GM18520 (cell line): ENCODE data around the gene PDZD2.

ENCODE experiments used
- ATAC-seq: cut with Tn5 transposase; IDR thresholded peaks from one replicate; pipeline ENCODE4 v1.9.1; 2021; ENCODE audit not compliant: unreplicated experiment

Gene PDZD2

GRCh38 chr5:31860726-31861433, 221.9 kb downstream of the PDZD2 start:
- no peak for ATAC-seq

- no peak for ATAC-seq
Observed at GRCh38 chr5:31861601-31862000, 222.7 kb downstream of the PDZD2 start.

- no peak for ATAC-seq
Observed at GRCh38 chr5:31863991-31864411, 225.1 kb downstream of the PDZD2 start.

- no peak for ATAC-seq
Observed at GRCh38 chr5:31866166-31866565, 227.2 kb downstream of the PDZD2 start.

GRCh38 chr5:31867219-31867618, 228.3 kb downstream of the PDZD2 start:
- ATAC-seq = no peak

GRCh38 chr5:31880449-31880848, 241.5 kb downstream of the PDZD2 start:
- no peak for ATAC-seq

- no peak for ATAC-seq
Observed at GRCh38 chr5:31884896-31885295, 246.0 kb downstream of the PDZD2 start.

- ATAC-seq = no peak
Observed at GRCh38 chr5:31886206-31886605, 247.3 kb downstream of the PDZD2 start.

- no peak for ATAC-seq
Observed at GRCh38 chr5:31887556-31887955, 248.6 kb downstream of the PDZD2 start.

- no peak for ATAC-seq
Observed at GRCh38 chr5:31888564-31888963, 249.6 kb downstream of the PDZD2 start.

GRCh38 chr5:31889001-31889561, 250.2 kb downstream of the PDZD2 start:
- ATAC-seq = no peak

- ATAC-seq = no peak
Observed at GRCh38 chr5:31890046-31890445, 251.1 kb downstream of the PDZD2 start.

- ATAC-seq = no peak
Observed at GRCh38 chr5:31894141-31894540, 255.2 kb downstream of the PDZD2 start.

GRCh38 chr5:31895199-31895820, 256.4 kb downstream of the PDZD2 start:
- ATAC-seq = no peak

GRCh38 chr5:31898036-31898632, 259.2 kb downstream of the PDZD2 start:
- no peak for ATAC-seq

- no peak for ATAC-seq
Observed at GRCh38 chr5:31900296-31900865, 261.4 kb downstream of the PDZD2 start.

- no peak for ATAC-seq
Observed at GRCh38 chr5:31901807-31902530, 263.0 kb downstream of the PDZD2 start.

GRCh38 chr5:31908396-31908795, 269.5 kb downstream of the PDZD2 start:
- ATAC-seq = no peak

GRCh38 chr5:31909073-31909472, 270.1 kb downstream of the PDZD2 start:
- no peak for ATAC-seq

GRCh38 chr5:31911291-31912265, 272.6 kb downstream of the PDZD2 start:
- no peak for ATAC-seq
